PC-3 (cell line): ENCODE results near the gene MDGA2. TPM values are rescaled to one million over a fixed set of nuclear protein-coding genes. Genes with fewer than 3 reads are reported as not detected.

Source experiments
- ATAC-seq: fragments of 200-7000 bp; cut with Tn5 transposase; 2 replicates; pipeline ENCODE4 v1.9.1; 2020; ENCODE audit warnings: mild to moderate bottlenecking, moderate library complexity
- BruUV-seq: library from RNA; stranded (reverse); fragments of 400-500 nt; replicated peaks from 2 replicates; lab custom pipeline; 2021; lab: Mats Ljungman, UMichigan
- CTCF ChIA-PET: fragments of 300-600 bp; sonication (Branson Sonifier 250); formaldehyde crosslinking; loops from one replicate; lab custom pipeline; 2022; ENCODE audit warnings: antibody characterized with exemption; lab: Charles Lee
- POLR2A ChIA-PET: fragments of 300-600 bp; sonication (Branson Sonifier 250); formaldehyde crosslinking; loops from one replicate; lab custom pipeline; 2022; ENCODE audit warnings: antibody characterized with exemption; ENCODE audit not compliant: unreplicated experiment; lab: Charles Lee
- DNase-seq: peaks from one replicate; pipeline ENCODE4 v3.0.0-alpha.2; 2015
- H2AFZ ChIP-seq: fragments of 300-600 bp; sonication (generic); 2 replicates; pipeline ENCODE4 v1.6.0; 2016; ENCODE audit warnings: antibody characterized with exemption, low read length
- H3F3A ChIP-seq: fragments of 300-600 bp; sonication (generic); one replicate; pipeline ENCODE4 v1.6.0; 2017; ENCODE audit warnings: antibody characterized with exemption, low read length, control low read depth, mild to moderate bottlenecking; ENCODE audit not compliant: unreplicated experiment
- H3K27ac ChIP-seq: fragments of 300-600 bp; sonication (generic); 2 replicates; pipeline ENCODE4 v1.5.1; 2016; ENCODE audit warnings: mild to moderate bottlenecking, low read length
- H3K27me3 ChIP-seq: fragments of 300-600 bp; sonication (generic); 2 replicates; pipeline ENCODE4 v1.6.1; 2016; ENCODE audit warnings: low read length, mixed read lengths
- H3K36me3 ChIP-seq: fragments of 300-600 bp; sonication (generic); 2 replicates; pipeline ENCODE4 v1.6.1; 2016; ENCODE audit warnings: low read depth, mixed run types, low read length, mixed read lengths
- H3K4me1 ChIP-seq: fragments of 300-600 bp; sonication (generic); 2 replicates; pipeline ENCODE4 v1.5.1; 2016; ENCODE audit warnings: low read length; ENCODE audit not compliant: insufficient read depth
- H3K4me2 ChIP-seq: fragments of 300-600 bp; sonication (generic); 2 replicates; pipeline ENCODE4 v1.6.0; 2016; ENCODE audit warnings: low read length
- H3K4me3 ChIP-seq: fragments of 300-600 bp; sonication (generic); 2 replicates; pipeline ENCODE4 v1.5.1; 2016; ENCODE audit warnings: mild to moderate bottlenecking, low read length, mixed read lengths
- H3K79me2 ChIP-seq: fragments of 300-600 bp; sonication (generic); 2 replicates; pipeline ENCODE4 v1.6.1; 2017; ENCODE audit warnings: low read length, mixed read lengths
- H3K9ac ChIP-seq: fragments of 300-600 bp; sonication (generic); 2 replicates; pipeline ENCODE4 v1.6.0; 2016; ENCODE audit warnings: mild to moderate bottlenecking, low read length
- H3K9me2 ChIP-seq: fragments of 300-600 bp; sonication (generic); replicated peaks from 2 replicates; pipeline ENCODE4 v1.6.1; 2016; ENCODE audit warnings: mixed run types, low read length, mixed read lengths
- H3K9me3 ChIP-seq: fragments of 300-600 bp; sonication (generic); 2 replicates; pipeline ENCODE4 v1.6.1; 2016; ENCODE audit warnings: low read length, mixed read lengths
- H4K20me1 ChIP-seq: fragments of 300-600 bp; sonication (generic); 2 replicates; pipeline ENCODE4 v1.6.1; 2016; ENCODE audit warnings: low read length, mixed read lengths
- CTCF ChIP-seq: fragments of 300-600 bp; sonication (generic); conservative IDR thresholded peaks from 2 replicates; pipeline ENCODE4 v1.5.1; 2017; ENCODE audit warnings: antibody characterized with exemption, low read depth, mild to moderate bottlenecking, low read length
- EZH2 ChIP-seq: fragments of 300-600 bp; sonication (generic); IDR thresholded peaks from one replicate; pipeline ENCODE4 v1.6.1; 2017; ENCODE audit warnings: antibody characterized with exemption, mild to moderate bottlenecking, low read length; ENCODE audit not compliant: unreplicated experiment
- EZH2phosphoT487 ChIP-seq: fragments of 300-600 bp; sonication (generic); IDR thresholded peaks from 2 replicates; pipeline ENCODE4 v1.6.1; 2018; ENCODE audit warnings: mild to moderate bottlenecking, antibody characterized with exemption, low read length, borderline replicate concordance
- intact Hi-C: fragments of 100-400 bp; cut with micrococcal nuclease; formaldehyde crosslinking; loops from 2 replicates; pipeline ENCODE4 v1.9.0; 2023
- total RNA-seq: library from RNA; depleted of rRNA; stranded (reverse); fragments of >200 nt; gene quantifications from 2 replicates; pipeline ENCODE4 v1.2.3, GENCODE V29; 2014

Gene MDGA2
- total RNA-seq, 1 experiment from 2014 or later = 0.04 TPM

DNA sequence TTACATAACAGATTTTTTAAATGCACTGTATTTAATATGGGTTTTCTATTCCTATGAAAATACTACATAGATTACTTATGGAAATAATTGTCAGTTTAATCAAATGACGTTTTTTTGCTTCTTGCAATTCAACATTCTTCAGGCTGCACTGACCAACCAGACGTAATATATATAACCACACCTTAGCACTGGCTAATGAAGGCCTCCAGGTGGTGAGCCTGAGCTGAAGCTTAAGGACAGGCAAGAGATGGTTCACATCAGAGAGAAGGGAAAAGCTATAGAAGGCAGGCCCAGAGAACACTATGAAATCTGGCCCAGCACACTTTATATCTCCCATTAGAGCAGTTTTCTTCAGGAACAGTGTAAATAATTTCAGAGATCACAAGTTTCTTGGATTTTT is 2.8 kb upstream of the MDGA2 start:
- POLR2A ChIA-PET = no interaction called here

GRCh38 chr14:47676315-47676617 is 861 bp upstream of the MDGA2 start:
- Histone ChIP-seq H3K4me2 (no peak overlapping the region), H2AFZ (no peak overlapping the region)
- CTCF ChIA-PET = no interaction called here

More for the DNA sequence above, 2.8 kb upstream of the MDGA2 start:
- TF ChIP-seq EZH2phosphoT487 = no peak
- TF ChIP-seq CTCF = peak; percentile 20; the same call in 1 of the 2 replicates
- Histone ChIP-seq H3K4me2 (no peak overlapping the region), H3K27ac (no peak overlapping the region), H2AFZ (no peak overlapping the region), H3K9me2 (no peaks in the 10 kb centered on the region), H3K79me2 (no peaks in the 10 kb centered on the region), H4K20me1 (no peaks in the 10 kb centered on the region), H3K9ac (no peak overlapping the region), H3K9me3 (no peaks in the 10 kb centered on the region), H3F3A (no peaks in the 10 kb centered on the region), H3K4me1 (no peaks in the 10 kb centered on the region), H3K36me3 (no peaks in the 10 kb centered on the region), H3K4me3 (no peak overlapping the region), H3K27me3 (peaks cover 16% of the 10 kb centered on the region)
- CTCF ChIA-PET = no interaction called here
- DNase-seq (peak; percentile 9), ATAC-seq (peak; percentile 73)
- intact Hi-C loops = loop anchor here (5.0 to 10.0 kb wide), 2 partner anchors 237 to 1494 kb away; no protein-coding TSS in a partner anchor
- BruUV-seq = no TSS peak

More at GRCh38 chr14:47676315-47676617, 861 bp upstream of the MDGA2 start:
- H3K79me2 ChIP-seq = no peaks in the 10 kb centered on the region
- DNase-seq (no peak), ATAC-seq (no peak)
- no peak overlapping the region for H3K9ac ChIP-seq
- H3K27me3 ChIP-seq = peaks cover 25% of the 10 kb centered on the region
- TF ChIP-seq EZH2phosphoT487 (no peak), EZH2 (no peak), CTCF (no peak)
- BruUV-seq = no TSS peak
- POLR2A ChIA-PET = no interaction called here
- H3K4me3 ChIP-seq = no peak overlapping the region
- H3F3A ChIP-seq = no peaks in the 10 kb centered on the region
- H3K4me1 ChIP-seq = no peaks in the 10 kb centered on the region
- no peaks in the 10 kb centered on the region for H3K9me2 ChIP-seq
- intact Hi-C loops = loop anchor here (5.0 to 10.0 kb wide), 2 partner anchors 239 to 1496 kb away; no protein-coding TSS in a partner anchor
- no peaks in the 10 kb centered on the region for H3K9me3 ChIP-seq
- H3K36me3 ChIP-seq = no peaks in the 10 kb centered on the region
- no peaks in the 10 kb centered on the region for H4K20me1 ChIP-seq
- no peak overlapping the region for H3K27ac ChIP-seq
